Epithelial cell of proximal tubule (primary cell): ENCODE results near the gene PTN. TPM values are rescaled to one million over a fixed set of nuclear protein-coding genes. Genes with fewer than 3 reads are reported as not detected.
A peak's percentile ranks its signal among the peaks of the same experiment; 100 is the strongest.
"Not testable (repeated sequence)": the region's sequence is repeated elsewhere in the genome, so short reads cannot be mapped to it uniquely, and the experiment has no call there.

Experiments
- DNase-seq: peaks from one replicate; pipeline ENCODE4 v3.0.0-alpha.2; 2011; ENCODE audit warnings: low read depth
- H3K4me3 ChIP-seq: 2 replicates; pipeline ENCODE4 v1.5.1; 2011; ENCODE audit warnings: low read depth, mild to moderate bottlenecking, low read length
- total RNA-seq: library from RNA; depleted of rRNA; stranded (reverse); fragments of >200 nt; gene quantifications from 2 replicates; pipeline ENCODE4 v1.2.3, GENCODE V29; 2015
- TF ChIP-seq, protein P1 (sequence below): conservative IDR thresholded peaks from 2 replicates; pipeline ENCODE4 v1.5.1; 2012; ENCODE audit warnings: low read depth, mild to moderate bottlenecking, low read length

The PTN gene
- total RNA-seq, 1 donor from 2014 or later = 16.8 TPM

DNA sequence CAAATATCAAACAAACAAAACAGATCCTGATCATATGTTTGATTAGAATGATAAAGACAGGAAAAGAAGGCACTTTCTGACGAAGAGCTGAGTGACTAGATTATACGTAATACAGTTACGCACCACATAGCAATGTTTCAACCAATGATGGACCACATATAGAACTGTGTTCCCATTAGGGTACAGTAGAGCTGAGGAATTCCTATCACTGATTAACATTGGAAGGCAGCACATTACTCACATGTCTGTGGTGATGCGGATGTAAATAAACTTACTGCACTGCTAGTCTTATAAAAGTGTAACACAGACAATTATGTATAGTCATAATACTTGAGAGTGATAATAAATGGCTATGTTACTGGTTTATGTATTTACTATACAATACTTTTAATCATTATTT is 98.3 kb downstream of the PTN start:
- no peak overlapping the region for H3K4me3 ChIP-seq
- TF ChIP-seq, protein P1, sequence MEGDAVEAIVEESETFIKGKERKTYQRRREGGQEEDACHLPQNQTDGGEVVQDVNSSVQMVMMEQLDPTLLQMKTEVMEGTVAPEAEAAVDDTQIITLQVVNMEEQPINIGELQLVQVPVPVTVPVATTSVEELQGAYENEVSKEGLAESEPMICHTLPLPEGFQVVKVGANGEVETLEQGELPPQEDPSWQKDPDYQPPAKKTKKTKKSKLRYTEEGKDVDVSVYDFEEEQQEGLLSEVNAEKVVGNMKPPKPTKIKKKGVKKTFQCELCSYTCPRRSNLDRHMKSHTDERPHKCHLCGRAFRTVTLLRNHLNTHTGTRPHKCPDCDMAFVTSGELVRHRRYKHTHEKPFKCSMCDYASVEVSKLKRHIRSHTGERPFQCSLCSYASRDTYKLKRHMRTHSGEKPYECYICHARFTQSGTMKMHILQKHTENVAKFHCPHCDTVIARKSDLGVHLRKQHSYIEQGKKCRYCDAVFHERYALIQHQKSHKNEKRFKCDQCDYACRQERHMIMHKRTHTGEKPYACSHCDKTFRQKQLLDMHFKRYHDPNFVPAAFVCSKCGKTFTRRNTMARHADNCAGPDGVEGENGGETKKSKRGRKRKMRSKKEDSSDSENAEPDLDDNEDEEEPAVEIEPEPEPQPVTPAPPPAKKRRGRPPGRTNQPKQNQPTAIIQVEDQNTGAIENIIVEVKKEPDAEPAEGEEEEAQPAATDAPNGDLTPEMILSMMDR = no peak
- DNase-seq = peak; percentile 44

GRCh38 chr7:137243741-137244140 is 99.8 kb downstream of the PTN start:
- TF ChIP-seq, protein P1 = no peak
- no peak for DNase-seq
- H3K4me3 ChIP-seq = no peak overlapping the region

DNA sequence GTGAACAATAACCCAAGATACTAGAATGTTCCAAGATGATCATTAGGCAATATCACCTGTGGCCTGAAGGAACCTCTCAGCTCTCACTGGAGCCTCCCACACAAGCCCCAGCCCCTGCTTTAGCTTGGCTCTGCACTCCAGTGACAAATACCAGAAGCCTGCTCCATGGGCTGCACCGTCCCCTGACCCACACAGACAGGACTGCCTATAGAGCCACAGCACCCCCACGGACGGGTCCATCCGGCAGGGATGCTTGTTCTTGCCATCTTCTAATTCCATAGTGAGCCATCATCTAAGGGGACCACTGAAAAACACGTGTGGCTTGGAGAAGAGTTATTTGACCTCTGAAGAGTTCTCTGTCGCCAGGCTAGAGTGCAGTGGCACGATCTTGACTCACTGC is 100.9 kb downstream of the PTN start:
- TF ChIP-seq, protein P1 = no peak
- no peak overlapping the region for H3K4me3 ChIP-seq
- no peak for DNase-seq

- no peak for DNase-seq
- TF ChIP-seq, protein P1 = no peak
- H3K4me3 ChIP-seq = no peak overlapping the region
Observed at GRCh38 chr7:137241655-137242360, 101.7 kb downstream of the PTN start.

- not testable (repeated sequence) for DNase-seq, H3K4me3 ChIP-seq
Observed at GRCh38 chr7:137239186-137239585, 104.3 kb downstream of the PTN start.

GRCh38 chr7:137235434-137235833 is 108.1 kb downstream of the PTN start:
- no peak for DNase-seq
- H3K4me3 ChIP-seq = no peak overlapping the region
- TF ChIP-seq, protein P1 = no peak

DNA sequence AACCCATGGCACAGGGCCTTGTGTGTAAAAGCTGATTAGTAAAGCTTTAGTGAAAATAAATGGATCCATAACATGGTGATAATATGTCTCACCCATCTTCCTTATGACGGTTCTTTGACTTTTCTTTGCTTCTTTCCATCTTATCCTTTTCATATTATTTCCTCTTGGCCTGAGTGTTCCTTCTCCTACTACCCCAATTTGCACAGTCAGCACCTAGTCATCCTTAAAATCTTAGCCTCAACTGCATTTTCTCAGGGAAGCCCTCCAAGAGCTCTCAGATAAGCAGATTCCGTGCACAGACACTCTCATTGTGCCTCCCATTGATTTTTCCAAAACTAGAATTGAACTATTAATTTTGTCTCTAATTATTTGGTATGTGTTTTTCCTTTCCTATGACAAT is 112.4 kb downstream of the PTN start:
- no peak overlapping the region for H3K4me3 ChIP-seq
- TF ChIP-seq, protein P1 = no peak
- no peak for DNase-seq
